ENCODE measurements around the gene ZBTB40.

DNA sequence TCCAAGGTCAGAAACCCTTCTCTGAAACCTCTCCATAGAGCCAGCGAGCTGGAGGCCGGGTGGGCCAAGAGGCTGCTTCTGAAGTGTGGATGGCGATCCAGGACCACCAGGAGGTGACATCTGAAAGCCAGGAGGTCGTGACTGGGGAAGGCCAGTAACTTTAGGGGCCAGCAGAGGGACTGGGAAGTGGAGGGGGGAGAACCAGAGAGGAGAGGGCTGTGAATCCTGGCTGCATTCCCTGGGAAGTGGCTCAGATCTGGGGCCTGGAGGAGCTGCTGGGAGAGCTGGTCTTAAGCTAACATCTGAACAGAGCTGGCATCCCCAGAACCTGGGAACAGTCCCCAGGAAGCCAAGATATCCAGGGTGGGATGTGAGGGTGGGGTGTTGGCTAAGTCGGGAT is 100.4 kb downstream of the ZBTB40 start:
- TF ChIP-seq E2F4 (CRISPR knock-in tag; IDR thresholded peaks at IDR 0.05; ENCODE audit: borderline replicate concordance, low read depth) (no peak), ETV6 (CRISPR knock-in tag; IDR thresholded peaks at IDR 0.05) (no peak), CTCF (IDR thresholded peaks at IDR 0.05) (no peak), RELA (CRISPR knock-in tag; IDR thresholded peaks at IDR 0.05; ENCODE audit: borderline replicate concordance) (no peak), TP53 (CRISPR knock-in tag; IDR thresholded peaks at IDR 0.05) (no peak), OVOL2 (CRISPR knock-in tag; IDR thresholded peaks at IDR 0.05; ENCODE audit: borderline replicate concordance) (no peak), ZNF281 (CRISPR knock-in tag; IDR thresholded peaks at IDR 0.05) (no peak), NFE2L1 (CRISPR knock-in tag; IDR thresholded peaks at IDR 0.05) (no peak), ERG (CRISPR knock-in tag; IDR thresholded peaks at IDR 0.05) (no peak), SMAD3 (CRISPR knock-in tag; IDR thresholded peaks at IDR 0.05; ENCODE audit: borderline replicate concordance) (no peak), CBFB (CRISPR knock-in tag; IDR thresholded peaks at IDR 0.05; ENCODE audit: low read depth) (no peak)
- TF ChIP-seq, protein P1, sequence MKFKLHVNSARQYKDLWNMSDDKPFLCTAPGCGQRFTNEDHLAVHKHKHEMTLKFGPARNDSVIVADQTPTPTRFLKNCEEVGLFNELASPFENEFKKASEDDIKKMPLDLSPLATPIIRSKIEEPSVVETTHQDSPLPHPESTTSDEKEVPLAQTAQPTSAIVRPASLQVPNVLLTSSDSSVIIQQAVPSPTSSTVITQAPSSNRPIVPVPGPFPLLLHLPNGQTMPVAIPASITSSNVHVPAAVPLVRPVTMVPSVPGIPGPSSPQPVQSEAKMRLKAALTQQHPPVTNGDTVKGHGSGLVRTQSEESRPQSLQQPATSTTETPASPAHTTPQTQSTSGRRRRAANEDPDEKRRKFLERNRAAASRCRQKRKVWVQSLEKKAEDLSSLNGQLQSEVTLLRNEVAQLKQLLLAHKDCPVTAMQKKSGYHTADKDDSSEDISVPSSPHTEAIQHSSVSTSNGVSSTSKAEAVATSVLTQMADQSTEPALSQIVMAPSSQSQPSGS (CRISPR knock-in tag; IDR thresholded peaks at IDR 0.05; ENCODE audit: borderline replicate concordance, low read depth), result no peak
- TF ChIP-seq, protein P2, sequence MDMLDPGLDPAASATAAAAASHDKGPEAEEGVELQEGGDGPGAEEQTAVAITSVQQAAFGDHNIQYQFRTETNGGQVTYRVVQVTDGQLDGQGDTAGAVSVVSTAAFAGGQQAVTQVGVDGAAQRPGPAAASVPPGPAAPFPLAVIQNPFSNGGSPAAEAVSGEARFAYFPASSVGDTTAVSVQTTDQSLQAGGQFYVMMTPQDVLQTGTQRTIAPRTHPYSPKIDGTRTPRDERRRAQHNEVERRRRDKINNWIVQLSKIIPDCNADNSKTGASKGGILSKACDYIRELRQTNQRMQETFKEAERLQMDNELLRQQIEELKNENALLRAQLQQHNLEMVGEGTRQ (CRISPR knock-in tag; IDR thresholded peaks at IDR 0.05), result no peak
- TF ChIP-seq, protein P3, sequence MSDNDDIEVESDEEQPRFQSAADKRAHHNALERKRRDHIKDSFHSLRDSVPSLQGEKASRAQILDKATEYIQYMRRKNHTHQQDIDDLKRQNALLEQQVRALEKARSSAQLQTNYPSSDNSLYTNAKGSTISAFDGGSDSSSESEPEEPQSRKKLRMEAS (CRISPR knock-in tag; IDR thresholded peaks at IDR 0.05), result no peak
